ENCODE results near the gene EIF6.
A peak's percentile ranks its signal among the peaks of the same experiment; 100 is the strongest.

Gene EIF6

GRCh38 chr20:35286077-35286898 is 1.7 kb upstream of the EIF6 start:
- H3K9me3 Mint-ChIP-seq, result no peaks in the 10 kb centered on the region
- peaks cover 12% of the 10 kb centered on the region for H3K36me3 Mint-ChIP-seq (ENCODE audit: low read depth)
- DNase-seq, result no peak
- peak overlapping the region; percentile 89 for H3K4me3 Mint-ChIP-seq
- peaks cover 4% of the 10 kb centered on the region for H3K27me3 Mint-ChIP-seq (ENCODE audit: low read depth, poor library complexity)
- H3K4me1 Mint-ChIP-seq, result peaks cover 28% of the 10 kb centered on the region
- peak overlapping the region; percentile 79 for H3K27ac Mint-ChIP-seq
- TF ChIP-seq CTCF (IDR thresholded peaks at IDR 0.05), result no peak

GRCh38 chr20:35285806-35286076 is 1.2 kb upstream of the EIF6 start:
- H3K4me1 Mint-ChIP-seq, result peaks cover 28% of the 10 kb centered on the region
- no peak for DNase-seq
- H3K9me3 Mint-ChIP-seq, result no peaks in the 10 kb centered on the region
- peak overlapping the region; percentile 89 for H3K4me3 Mint-ChIP-seq
- H3K36me3 Mint-ChIP-seq (ENCODE audit: low read depth), result peaks cover 13% of the 10 kb centered on the region
- H3K27me3 Mint-ChIP-seq (ENCODE audit: low read depth, poor library complexity), result peaks cover 4% of the 10 kb centered on the region
- no peak for TF ChIP-seq CTCF (IDR thresholded peaks at IDR 0.05)
- H3K27ac Mint-ChIP-seq, result peak overlapping the region; percentile 79

- H3K36me3 Mint-ChIP-seq (ENCODE audit: low read depth), result peaks cover 18% of the 10 kb centered on the region
- H3K9me3 Mint-ChIP-seq, result no peaks in the 10 kb centered on the region
- peak overlapping the region; percentile 1 for H3K27ac Mint-ChIP-seq
- H3K4me1 Mint-ChIP-seq, result peaks cover 28% of the 10 kb centered on the region
- no peak for DNase-seq
- H3K27me3 Mint-ChIP-seq (ENCODE audit: low read depth, poor library complexity), result peaks cover 4% of the 10 kb centered on the region
- peak overlapping the region; percentile 89 for H3K4me3 Mint-ChIP-seq
- no peak for TF ChIP-seq CTCF (IDR thresholded peaks at IDR 0.05)
These were observed 627 bp upstream of the EIF6 start for GRCh38 chr20:35284992-35285805.

GRCh38 chr20:35283441-35284266 is 918 bp downstream of the EIF6 start:
- Mint-ChIP-seq H3K36me3 (ENCODE audit: low read depth) (peaks cover 34% of the 10 kb centered on the region), H3K4me1 (peaks cover 30% of the 10 kb centered on the region), H3K27me3 (ENCODE audit: low read depth, poor library complexity) (peaks cover 6% of the 10 kb centered on the region), H3K4me3 (peak overlapping the region; percentile 89), H3K9me3 (no peaks in the 10 kb centered on the region), H3K27ac (no peak overlapping the region)
- no peak for DNase-seq
- TF ChIP-seq CTCF (IDR thresholded peaks at IDR 0.05), result no peak

GRCh38 chr20:35281506-35282101 is 3.0 kb downstream of the EIF6 start:
- Mint-ChIP-seq H3K9me3 (no peaks in the 10 kb centered on the region), H3K4me3 (no peak overlapping the region), H3K4me1 (peaks cover 44% of the 10 kb centered on the region), H3K36me3 (ENCODE audit: low read depth) (peaks cover 39% of the 10 kb centered on the region), H3K27ac (no peak overlapping the region), H3K27me3 (ENCODE audit: low read depth, poor library complexity) (peaks cover 3% of the 10 kb centered on the region)
- TF ChIP-seq CTCF (IDR thresholded peaks at IDR 0.05), result no peak
- DNase-seq, result no peak

All from nephron progenitor cell (in vitro differentiated cells).